A549 (cell line): ENCODE measurements around the gene LIPH. TPM values are rescaled to one million over a fixed set of nuclear protein-coding genes. Genes with fewer than 3 reads are reported as not detected.
"Not testable (repeated sequence)": the region's sequence is repeated elsewhere in the genome, so short reads cannot be mapped to it uniquely, and the experiment has no call there.

Experiments
- ATAC-seq, 2 experiments: fragments of 200-7000 bp in 1 of 2; fragments of >200 bp in 1 of 2; cut with Nextera tagmentation in 1 of 2; cut with Tn5 transposase in 1 of 2; 3 replicates each; pipeline versions ENCODE4 v1.8.0 to v1.9.1; 2018 to 2020; ENCODE audit warnings: mild to moderate bottlenecking in 1 of 2, moderate library complexity in 1 of 2
- CTCF ChIA-PET: fragments of 300-600 bp; sonication (Branson Sonifier 250); formaldehyde crosslinking; extraction: SDS; loops from one replicate; lab custom pipeline; 2021; ENCODE audit warnings: antibody characterized with exemption, inconsistent platforms; lab: Yijun Ruan, JAX
- POLR2A ChIA-PET: fragments of 350-600 bp; formaldehyde crosslinking; extraction: SDS; loops from one replicate; lab custom pipeline; 2021; ENCODE audit warnings: antibody characterized with exemption, inconsistent platforms; lab: Yijun Ruan, JAX
- DNase-seq, 2 experiments: peaks; one replicate each; pipeline versions ENCODE4 v3.0.0 to v3.0.0-alpha.2; 2011 to 2016; ENCODE audit warnings: low read depth in 1 of 2, low spot score in 1 of 2
- FAIRE-seq: peaks from 2 replicates; lab custom pipeline; 2011; peaks lifted over from hg19 to GRCh38; lab: Jason Lieb, UNC
- H3K27ac ChIP-seq, 2 experiments: fragments of >200 bp; sonication (Bioruptor Twin); formaldehyde crosslinking; 3 replicates each; pipeline ENCODE4 v1.5.1; 2016 to 2017
- H3K4me1 ChIP-seq: fragments of >200 bp; sonication (Bioruptor Twin); formaldehyde crosslinking; 3 replicates; pipeline ENCODE4 v1.6.1; 2016
- H3K4me2 ChIP-seq: fragments of >200 bp; sonication (Bioruptor Twin); formaldehyde crosslinking; 3 replicates; pipeline ENCODE4 v1.6.1; 2016
- H3K4me3 ChIP-seq: fragments of >200 bp; sonication (Bioruptor Twin); formaldehyde crosslinking; 3 replicates; pipeline ENCODE4 v1.5.1; 2016
- H3K9me3 ChIP-seq: fragments of >200 bp; sonication (Bioruptor Twin); formaldehyde crosslinking; 3 replicates; pipeline ENCODE4 v1.6.1; 2016
- ATOH8 ChIP-seq: fragments of 250-450 bp; sonication (Bioruptor Pico); IDR thresholded peaks from 2 replicates; pipeline ENCODE4 v1.5.0; 2020; ENCODE audit warnings: low read depth, mild to moderate bottlenecking, moderate library complexity
- BCL3 ChIP-seq: fragments of >200 bp; sonication (Bioruptor Twin); formaldehyde crosslinking; IDR thresholded peaks from 3 replicates; pipeline ENCODE4 v1.6.1; 2016
- BHLHE40 ChIP-seq: IDR thresholded peaks from 2 replicates; pipeline ENCODE4 v1.6.1; 2012; ENCODE audit warnings: low read depth, low read length, inconsistent platforms
- CBX2 ChIP-seq: fragments of 200-600 bp; sonication (generic); IDR thresholded peaks from 2 replicates; pipeline ENCODE4 v1.6.1; 2016; ENCODE audit warnings: low read depth, mild to moderate bottlenecking, borderline replicate concordance
- CHD4 ChIP-seq: fragments of 200-600 bp; sonication (generic); IDR thresholded peaks from 2 replicates; pipeline ENCODE4 v1.6.1; 2016; ENCODE audit warnings: antibody characterized with exemption, mild to moderate bottlenecking, borderline replicate concordance
- E2F6 ChIP-seq: IDR thresholded peaks from 2 replicates; pipeline ENCODE4 v1.6.1; 2012; ENCODE audit warnings: low read depth, borderline replicate concordance
- FOXS1 ChIP-seq: fragments of 250-450 bp; sonication (Bioruptor Pico); IDR thresholded peaks from 2 replicates; pipeline ENCODE4 v1.5.0; 2020; ENCODE audit warnings: mild to moderate bottlenecking, moderate library complexity
- GATA3 ChIP-seq: IDR thresholded peaks from 2 replicates; pipeline ENCODE4 v1.6.1; 2012; ENCODE audit warnings: borderline replicate concordance
- HDAC2 ChIP-seq: fragments of 200-600 bp; sonication (generic); IDR thresholded peaks from 2 replicates; pipeline ENCODE4 v1.6.1; 2016
- HOXB13 ChIP-seq: fragments of 250-450 bp; sonication (Bioruptor Pico); IDR thresholded peaks from 2 replicates; pipeline ENCODE4 v1.5.0; 2020; ENCODE audit warnings: low read depth, mild to moderate bottlenecking, moderate library complexity
- JUN ChIP-seq, 2 experiments: fragments of >200 bp; sonication (Bioruptor Twin); formaldehyde crosslinking; IDR thresholded peaks; 2 replicates in 1 of 2; 3 replicates in 1 of 2; pipeline ENCODE4 v1.6.1; 2016 to 2017
- KDM1A ChIP-seq: fragments of 200-600 bp; sonication (generic); IDR thresholded peaks from 2 replicates; pipeline ENCODE4 v1.6.1; 2016; ENCODE audit warnings: low read depth, mild to moderate bottlenecking
- PBX3 ChIP-seq: IDR thresholded peaks from 2 replicates; pipeline ENCODE4 v1.6.1; 2012
- PHF8 ChIP-seq: fragments of 200-600 bp; sonication (generic); IDR thresholded peaks from 2 replicates; pipeline ENCODE4 v1.6.1; 2016; ENCODE audit warnings: low read depth, mild to moderate bottlenecking, antibody characterized with exemption, moderate library complexity, borderline replicate concordance
- POLR2A ChIP-seq: IDR thresholded peaks from 2 replicates; pipeline ENCODE4 v1.6.1; 2012; ENCODE audit warnings: mild to moderate bottlenecking, low read length
- RAD21 ChIP-seq, 2 experiments: fragments of >200 bp in 1 of 2; sonication (Bioruptor Twin) in 1 of 2; formaldehyde crosslinking in 1 of 2; IDR thresholded peaks in 1 of 2; conservative IDR thresholded peaks in 1 of 2; 2 replicates in 1 of 2; 3 replicates in 1 of 2; pipeline ENCODE4 v1.6.1; 2012 to 2018; ENCODE audit warnings: inconsistent platforms in 1 of 2
- RARB ChIP-seq: fragments of 250-450 bp; sonication (Bioruptor Pico); IDR thresholded peaks from 2 replicates; pipeline ENCODE4 v1.8.0; 2021; ENCODE audit warnings: mild to moderate bottlenecking, moderate library complexity
- REST ChIP-seq: fragments of 200-600 bp; sonication (generic); IDR thresholded peaks from 2 replicates; pipeline ENCODE4 v1.6.1; 2016; ENCODE audit warnings: antibody characterized with exemption, mild to moderate bottlenecking, moderate library complexity
- ZC3H11A ChIP-seq: fragments of 450-650 bp; IDR thresholded peaks from 2 replicates; pipeline ENCODE4 v1.6.1; 2014; ENCODE audit warnings: antibody characterized with exemption, mild to moderate bottlenecking
- ZSCAN20 ChIP-seq: fragments of 250-450 bp; sonication (Bioruptor Pico); IDR thresholded peaks from 2 replicates; pipeline ENCODE4 v1.8.0; 2022; ENCODE audit warnings: mild to moderate bottlenecking, moderate library complexity
- WGBS: methylation state at CpG from one replicate; pipeline ENCODE4 v1.1.6; 2017; ENCODE audit errors: missing lambda C conversion rate; 5-methylcytosine and 5-hydroxymethylcytosine counted together
- polyA plus RNA-seq, 4 experiments: library from polyadenylated mRNA; depleted of rRNA in 3 of 4; stranded (reverse); fragments of >200 nt; fragmentation: RNase III in 1 of 4; extraction: RNeasy Plus Mini Kit Qiagen cat#74134 plus additional on column Dnase treatment in 1 of 4; gene quantifications; 2 replicates in 3 of 4; 3 replicates in 1 of 4; pipeline ENCODE4 v1.2.3, GENCODE V29; 2011 to 2017

The LIPH gene
- polyA plus RNA-seq, 2 of the 4 experiments (the other 2 are of a cell fraction) = 6.9 to 34.9 TPM

- TF ChIP-seq CHD4 = no peak
These were observed 7.3 kb upstream of the LIPH start (continued) for GRCh38 chr3:185559706-185560090.

GRCh38 chr3:185558395-185558794, 6.0 kb upstream of the LIPH start:
- no peak overlapping the region for H3K4me3 ChIP-seq
- no peak for TF ChIP-seq POLR2A
- no peak for TF ChIP-seq GATA3
- TF ChIP-seq E2F6 = no peak
- no peak for TF ChIP-seq FOXS1 (CRISPR knock-in tag)
- no peak for TF ChIP-seq HDAC2
- TF ChIP-seq ZSCAN20 = no peak
- no peak for TF ChIP-seq PHF8
- TF ChIP-seq RAD21 (conservative IDR thresholded peaks at IDR 0.05 in 1 of 2, IDR thresholded peaks at IDR 0.05 in 1 of 2) = no peak
- no peak for TF ChIP-seq BCL3
- TF ChIP-seq CHD4 = no peak
- no peak for TF ChIP-seq RARB (CRISPR knock-in tag)
- no peak for TF ChIP-seq HOXB13 (CRISPR knock-in tag)
- TF ChIP-seq REST = no peak
- no peak for TF ChIP-seq KDM1A
- no peak for TF ChIP-seq BHLHE40
- TF ChIP-seq JUN (IDR thresholded peaks at IDR 0.05) = no peak
- TF ChIP-seq ZC3H11A = no peak
- no peak for TF ChIP-seq PBX3
- no peak for TF ChIP-seq ATOH8 (CRISPR knock-in tag)
- no peak for TF ChIP-seq CBX2
- no peak for FAIRE-seq
- no peak for DNase-seq
- POLR2A ChIA-PET = interaction anchor here (0.9 to 1.2 kb wide), 2 partner anchors 28 to 59 kb away, joined by 3 read pairs; partner anchors contain the start of genes SENP2 and TMEM41A
- H3K27ac ChIP-seq = peak overlapping the region; percentile 44 to 67; a peak in 5 of 6 replicates
- ATAC-seq = peak; percentile 19 to 77; a peak in 3 of 6 replicates
- 35% methylated on average over 3 of the region's 3 CpGs for WGBS
- CTCF ChIA-PET = interaction anchor here (0.6 to 5.8 kb wide), 20 partner anchors 14 to 151 kb away, joined by 3 to 50 read pairs (median 4); no protein-coding TSS in a partner anchor
- no peaks in the 10 kb centered on the region for H3K9me3 ChIP-seq
- peaks cover 24% of the 10 kb centered on the region for H3K4me1 ChIP-seq
- H3K4me2 ChIP-seq = peak overlapping the region; percentile 48

- H3K4me3 ChIP-seq, FAIRE-seq, ATAC-seq, H3K9me3 ChIP-seq, DNase-seq, H3K4me2 ChIP-seq, POLR2A ChIA-PET: not testable (repeated sequence)
- H3K27ac ChIP-seq = peak overlapping the region in 1 of 2 experiments; percentile 44; a peak in 2 of 6 replicates
- 94% methylated on average over 6 of the region's 6 CpGs for WGBS
- CTCF ChIA-PET = interaction anchor here (2.1 to 5.8 kb wide), 2 partner anchors 31 to 96 kb away, joined by 7 to 35 read pairs; no protein-coding TSS in a partner anchor
- peaks cover 29% of the 10 kb centered on the region for H3K4me1 ChIP-seq
These were observed 4.3 kb upstream of the LIPH start for GRCh38 chr3:185556640-185557039.
